Gastrocnemius medialis (tissue), 4 donors: Measurements from ENCODE around the gene BCL2.

Experiments
- CTCF ChIP-seq, 5 experiments: fragments of 450-650 bp in 3 of 5; fragments of 200-600 bp in 2 of 5; sonication (generic) in 2 of 5; IDR thresholded peaks in 4 of 5; conservative IDR thresholded peaks in 1 of 5; 1 replicate in 4 of 5; 2 replicates in 1 of 5; pipeline ENCODE4 v1.5.1; 2016 to 2019; ENCODE audit warnings: antibody characterized with exemption in 5 of 5, mild to moderate bottlenecking in 3 of 5, moderate library complexity in 3 of 5
- POLR2A ChIP-seq, 2 donors: fragments of 450-650 bp; IDR thresholded peaks; one replicate each; pipeline ENCODE4 v1.6.1; 2017; ENCODE audit warnings: antibody characterized with exemption in 2 of 2, mild to moderate bottlenecking in 2 of 2, moderate library complexity in 2 of 2

- TF ChIP-seq POLR2A (IDR thresholded peaks at IDR 0.05) (no peak), CTCF (IDR thresholded peaks at IDR 0.05 in 4 of 5, conservative IDR thresholded peaks at IDR 0.05 in 1 of 5) (no peak)
Observed at GRCh38 chr18:63203497-63203896, 116.1 kb downstream of the BCL2 start.
